MCF 10A (cell line): ENCODE results near the gene USP48. TPM values are rescaled to one million over a fixed set of nuclear protein-coding genes. Genes with fewer than 3 reads are reported as not detected.

Experiments
- BruUV-seq: library from RNA; stranded (reverse); fragments of 400-500 nt; replicated peaks from 2 replicates; lab custom pipeline; 2021; lab: Mats Ljungman, UMichigan
- CTCF ChIA-PET: fragments of 300-600 bp; sonication (Branson Sonifier 250); formaldehyde crosslinking; extraction: SDS; loops from one replicate; lab custom pipeline; 2021; ENCODE audit warnings: antibody characterized with exemption, inconsistent platforms; lab: Yijun Ruan, JAX
- POLR2A ChIA-PET: fragments of 300-600, 350-650 bp; sonication (Branson Sonifier 250); formaldehyde crosslinking; extraction: SDS; loops from one replicate; lab custom pipeline; 2020; ENCODE audit warnings: antibody characterized with exemption, inconsistent platforms; lab: Yijun Ruan, JAX
- DNase-seq: peaks from one replicate; pipeline ENCODE4 v3.0.0-alpha.2; 2018; ENCODE audit not compliant: unreplicated experiment
- H3K27ac Mint-ChIP-seq: one replicate; pipeline ENCODE4 v1.8.0; 2022; ENCODE audit warnings: mild to moderate bottlenecking, low read depth, mixed read lengths; ENCODE audit not compliant: unreplicated experiment
- H3K27me3 Mint-ChIP-seq: one replicate; pipeline ENCODE4 v1.8.0; 2022; ENCODE audit warnings: mixed read lengths; ENCODE audit not compliant: insufficient read depth, unreplicated experiment
- H3K36me3 Mint-ChIP-seq: one replicate; pipeline ENCODE4 v1.8.0; 2022; ENCODE audit warnings: mild to moderate bottlenecking, moderate library complexity, mixed read lengths; ENCODE audit not compliant: insufficient read depth, unreplicated experiment
- H3K4me1 Mint-ChIP-seq: one replicate; pipeline ENCODE4 v1.8.0; 2022; ENCODE audit warnings: mixed read lengths; ENCODE audit not compliant: insufficient read depth, unreplicated experiment
- H3K4me3 Mint-ChIP-seq: one replicate; pipeline ENCODE4 v1.8.0; 2022; ENCODE audit warnings: mild to moderate bottlenecking, moderate library complexity, mixed read lengths; ENCODE audit not compliant: unreplicated experiment
- H3K9me3 Mint-ChIP-seq: one replicate; pipeline ENCODE4 v1.8.0; 2022; ENCODE audit warnings: mixed read lengths; ENCODE audit not compliant: unreplicated experiment
- CTCF ChIP-seq: fragments of 200-600 bp; IDR thresholded peaks from one replicate; pipeline ENCODE4 v1.8.0; 2022; ENCODE audit warnings: antibody characterized with exemption, mild to moderate bottlenecking; ENCODE audit not compliant: unreplicated experiment
- intact Hi-C: fragments of 100-400 bp; cut with micrococcal nuclease; formaldehyde crosslinking; loops from 2 replicates; pipeline ENCODE4 v1.14.1; 2022
- total RNA-seq: library from RNA; stranded (reverse); gene quantifications from 2 replicates; pipeline ENCODE4 v1.2.3, GENCODE V29; 2022

USP48 gene
- total RNA-seq, 1 experiment from 2014 or later, result 64.8 TPM

- intact Hi-C loops, result no loop called here
- no peaks in the 10 kb centered on the region for H3K27me3 Mint-ChIP-seq
- no peak for TF ChIP-seq CTCF
- no peak overlapping the region for H3K27ac Mint-ChIP-seq
- H3K4me3 Mint-ChIP-seq, result no peak overlapping the region
- CTCF ChIA-PET, result interaction anchor here (0.7 to 1.1 kb wide), 4 partner anchors 10 to 258 kb away, joined by 3 read pairs; no protein-coding TSS in a partner anchor
- no peak for DNase-seq
- H3K36me3 Mint-ChIP-seq, result peaks cover 64% of the 10 kb centered on the region
- no TSS peak for BruUV-seq
- POLR2A ChIA-PET, result interaction anchor here (0.5 to 1.2 kb wide), 3 partner anchors 11 to 75 kb away, joined by 3 to 4 read pairs (median 4); partner anchors contain the start of gene USP48
- H3K9me3 Mint-ChIP-seq, result no peaks in the 10 kb centered on the region
- no peaks in the 10 kb centered on the region for H3K4me1 Mint-ChIP-seq
Observed at GRCh38 chr1:21707086-21707840, 75.7 kb downstream of the USP48 start.

- BruUV-seq, result no TSS peak
- ChIA-PET CTCF (interaction anchor here (0.7 to 1.1 kb wide), 2 partner anchors 27 to 127 kb away, joined by 3 read pairs; no protein-coding TSS in a partner anchor), POLR2A (no interaction called here)
- peak; percentile 9 for DNase-seq
- Mint-ChIP-seq H3K9me3 (no peaks in the 10 kb centered on the region), H3K27ac (no peak overlapping the region), H3K36me3 (peaks cover 65% of the 10 kb centered on the region), H3K27me3 (no peaks in the 10 kb centered on the region), H3K4me1 (no peaks in the 10 kb centered on the region), H3K4me3 (no peak overlapping the region)
- intact Hi-C loops, result no loop called here
- TF ChIP-seq CTCF, result no peak
Observed at GRCh38 chr1:21706151-21706835, 76.7 kb downstream of the USP48 start.

- Mint-ChIP-seq H3K27ac (no peak overlapping the region), H3K27me3 (no peaks in the 10 kb centered on the region), H3K36me3 (peaks cover 72% of the 10 kb centered on the region), H3K4me3 (no peak overlapping the region), H3K4me1 (no peaks in the 10 kb centered on the region), H3K9me3 (no peaks in the 10 kb centered on the region)
- intact Hi-C loops, result no loop called here
- CTCF ChIA-PET, result interaction anchor here (0.5 kb wide), 1 partner anchor 59 kb away, joined by 3 read pairs; no protein-coding TSS in a partner anchor
- POLR2A ChIA-PET, result no interaction called here
- DNase-seq, result no peak
- no TSS peak for BruUV-seq
- no peak for TF ChIP-seq CTCF
Observed at GRCh38 chr1:21705303-21705980, 77.5 kb downstream of the USP48 start.
